Measurements from ENCODE around the gene EXOC5. TPM values are rescaled to one million over a fixed set of nuclear protein-coding genes. Genes with fewer than 3 reads are reported as not detected.

Gene EXOC5
- total and polyA plus RNA-seq, 2 experiments from 2014 or later, result 71.5 to 79.8 TPM

- no peak overlapping the region for H2AFZ ChIP-seq
- WGBS, 2 experiments (ENCODE audit: low coverage in 1 of 2, low lambda C conversion rate in 2 of 2, missing lambda C conversion rate in 2 of 2), result 16 to 17% methylated on average over 6 of the region's 6 CpGs
- H3K79me2 ChIP-seq (ENCODE audit: insufficient read depth), result no peaks in the 10 kb centered on the region
- no peak for DNase-seq
- H3K4me2 ChIP-seq (ENCODE audit: unreplicated experiment), result no peak overlapping the region
- H3K36me3 ChIP-seq (ENCODE audit: low read depth), result no peaks in the 10 kb centered on the region
- no peaks in the 10 kb centered on the region for H3K9me3 ChIP-seq (ENCODE audit: low read depth)
- H3F3A ChIP-seq (ENCODE audit: insufficient read depth), result no peaks in the 10 kb centered on the region
- in situ Hi-C loops (cut with MboI), result no loop called here
- no peaks in the 10 kb centered on the region; the same call in 1 of the 2 replicates for H3K27me3 ChIP-seq (replicated peaks; ENCODE audit: insufficient read depth)
- no peaks in the 10 kb centered on the region for H4K20me1 ChIP-seq (ENCODE audit: insufficient read depth)
- TF ChIP-seq EZH2phosphoT487 (IDR thresholded peaks at IDR 0.05; ENCODE audit: insufficient read depth, low read depth) (no peak), EZH2 (IDR thresholded peaks at IDR 0.05; ENCODE audit: insufficient read depth, poor library complexity, severe bottlenecking) (no peak)
- H3K4me1 ChIP-seq (ENCODE audit: insufficient read depth), result no peaks in the 10 kb centered on the region
- H3K4me3 ChIP-seq, result no peak overlapping the region
- H3K9ac ChIP-seq, result no peak overlapping the region
- H3K9me2 ChIP-seq (ENCODE audit: insufficient read depth), result no peaks in the 10 kb centered on the region
- no peak overlapping the region for H3K27ac ChIP-seq
These were observed 108.4 kb downstream of the EXOC5 start for GRCh38 chr14:57160333-57160732.

GRCh38 chr14:57153286-57153685, 115.4 kb downstream of the EXOC5 start:
- Histone ChIP-seq H2AFZ (no peak overlapping the region), H3K27me3 (replicated peaks; ENCODE audit: insufficient read depth) (0 out of 2 replicates have a peak, but pooled peaks cover 5% of the 10 kb centered on the region), H3K4me1 (ENCODE audit: insufficient read depth) (no peaks in the 10 kb centered on the region), H3K9me2 (ENCODE audit: insufficient read depth) (no peaks in the 10 kb centered on the region), H3K9me3 (ENCODE audit: low read depth) (no peaks in the 10 kb centered on the region), H3K9ac (no peak overlapping the region), H3K27ac (no peak overlapping the region), H3K4me2 (ENCODE audit: unreplicated experiment) (no peak overlapping the region), H4K20me1 (ENCODE audit: insufficient read depth) (no peaks in the 10 kb centered on the region), H3K79me2 (ENCODE audit: insufficient read depth) (no peaks in the 10 kb centered on the region), H3K4me3 (no peak overlapping the region), H3K36me3 (ENCODE audit: low read depth) (no peaks in the 10 kb centered on the region), H3F3A (ENCODE audit: insufficient read depth) (no peaks in the 10 kb centered on the region)
- DNase-seq, result peak; percentile 7
- WGBS, 2 experiments (ENCODE audit: low coverage in 1 of 2, low lambda C conversion rate in 2 of 2, missing lambda C conversion rate in 2 of 2), result 48 to 60% methylated on average over 4 of the region's 4 CpGs
- in situ Hi-C loops (cut with MboI), result no loop called here
- TF ChIP-seq EZH2phosphoT487 (IDR thresholded peaks at IDR 0.05; ENCODE audit: insufficient read depth, low read depth) (no peak), EZH2 (IDR thresholded peaks at IDR 0.05; ENCODE audit: insufficient read depth, poor library complexity, severe bottlenecking) (no peak)

Other genes with a start within 250 kb of the EXOC5 start
- 25.7 and 35.6 TPM in 2 replicates for gene AP5M1, start 66 bp upstream of the EXOC5 start, total RNA-seq (2014; rRNA removed; shearing (Covaris generic))
- 37.4 and 41.8 TPM in 2 replicates for gene AP5M1, start 66 bp upstream of the EXOC5 start, polyA plus RNA-seq (2016; fragmentation: Nextera tagmentation; extraction: Ambion mirVana)
- gene NAA30, start 121.7 kb upstream of the EXOC5 start, total RNA-seq (2014; rRNA removed; shearing (Covaris generic)), result 23.9 and 30.0 TPM in 2 replicates
- 14.3 and 17.2 TPM in 2 replicates for gene NAA30, start 121.7 kb upstream of the EXOC5 start, polyA plus RNA-seq (2016; fragmentation: Nextera tagmentation; extraction: Ambion mirVana)
- gene CCDC198, start 225.0 kb upstream of the EXOC5 start, total RNA-seq (2014; rRNA removed; shearing (Covaris generic)), result not detected in 2 replicates
- gene CCDC198, start 225.0 kb upstream of the EXOC5 start, polyA plus RNA-seq (2016; fragmentation: Nextera tagmentation; extraction: Ambion mirVana), result not detected in 2 replicates